RWPE2 (cell line): ENCODE results near the gene SERINC3.
"Not testable (repeated sequence)": the region's sequence is repeated elsewhere in the genome, so short reads cannot be mapped to it uniquely, and the experiment has no call there.

Experiments
- ATAC-seq: fragments of 200-7000 bp; cut with Tn5 transposase; 3 replicates; pipeline ENCODE4 v1.9.1; 2021; ENCODE audit warnings: low read depth
- DNase-seq: peaks from one replicate; pipeline ENCODE4 v3.0.0-alpha.2; 2020; ENCODE audit warnings: low spot score
- H3K27ac ChIP-seq: fragments of 450-650 bp; 2 replicates; pipeline ENCODE4 v1.5.1; 2017; ENCODE audit warnings: mild to moderate bottlenecking; ENCODE audit not compliant: poor library complexity, severe bottlenecking
- H3K27me3 ChIP-seq: fragments of 250-450 bp; sonication (Bioruptor Pico); 2 replicates; pipeline ENCODE4 v1.5.1; 2021; ENCODE audit warnings: mild to moderate bottlenecking, moderate library complexity; ENCODE audit not compliant: insufficient read depth, poor library complexity, severe bottlenecking
- H3K36me3 ChIP-seq: fragments of 250-450 bp; sonication (Bioruptor Pico); 2 replicates; pipeline ENCODE4 v1.5.1; 2020; ENCODE audit warnings: low read depth, mild to moderate bottlenecking, moderate library complexity
- H3K4me1 ChIP-seq: fragments of 250-450 bp; sonication (Bioruptor Pico); 2 replicates; pipeline ENCODE4 v1.5.1; 2021; ENCODE audit warnings: mild to moderate bottlenecking, moderate library complexity; ENCODE audit not compliant: insufficient read depth, poor library complexity, severe bottlenecking
- H3K4me3 ChIP-seq: fragments of 250-450 bp; sonication (Bioruptor Pico); 2 replicates; pipeline ENCODE4 v1.5.1; 2021; ENCODE audit warnings: mild to moderate bottlenecking, moderate library complexity; ENCODE audit not compliant: severe bottlenecking
- H3K9me3 ChIP-seq: fragments of 250-450 bp; sonication (Bioruptor Pico); 2 replicates; pipeline ENCODE4 v1.5.1; 2021; ENCODE audit warnings: mild to moderate bottlenecking, moderate library complexity; ENCODE audit not compliant: severe bottlenecking
- CTCF ChIP-seq: fragments of 450-650 bp; IDR thresholded peaks from one replicate; pipeline ENCODE4 v1.5.1; 2017; ENCODE audit warnings: mild to moderate bottlenecking, moderate library complexity; ENCODE audit not compliant: poor library complexity, severe bottlenecking

Gene SERINC3

GRCh38 chr20:44566018-44566417 is 44.1 kb upstream of the SERINC3 start:
- no peak overlapping the region for H3K4me3 ChIP-seq
- H3K4me1 ChIP-seq, result peaks cover 8% of the 10 kb centered on the region
- DNase-seq (no peak), ATAC-seq (peak; percentile 18; the same call in 1 of the 3 replicates)
- TF ChIP-seq CTCF, result no peak
- H3K9me3 ChIP-seq, result no peaks in the 10 kb centered on the region
- H3K27me3 ChIP-seq, result no peaks in the 10 kb centered on the region
- H3K36me3 ChIP-seq, result no peaks in the 10 kb centered on the region
- no peak overlapping the region for H3K27ac ChIP-seq

- ATAC-seq (no peak), DNase-seq (no peak)
- Histone ChIP-seq H3K27me3 (no peaks in the 10 kb centered on the region), H3K36me3 (no peaks in the 10 kb centered on the region), H3K4me3 (no peak overlapping the region), H3K4me1 (peaks cover 5% of the 10 kb centered on the region), H3K27ac (no peak overlapping the region), H3K9me3 (no peaks in the 10 kb centered on the region)
- no peak for TF ChIP-seq CTCF
Observed at GRCh38 chr20:44561876-44562275, 40.0 kb upstream of the SERINC3 start.

GRCh38 chr20:44560818-44561217 is 38.9 kb upstream of the SERINC3 start:
- H3K27me3 ChIP-seq, H3K36me3 ChIP-seq, DNase-seq, H3K27ac ChIP-seq, ATAC-seq, H3K9me3 ChIP-seq, H3K4me3 ChIP-seq, H3K4me1 ChIP-seq: not testable (repeated sequence)

- Histone ChIP-seq H3K36me3 (peaks cover 2% of the 10 kb centered on the region; the same call in 1 of the 2 replicates), H3K9me3 (no peaks in the 10 kb centered on the region), H3K27me3 (no peaks in the 10 kb centered on the region), H3K4me1 (no peaks in the 10 kb centered on the region), H3K27ac (no peak overlapping the region), H3K4me3 (no peak overlapping the region)
- DNase-seq (no peak), ATAC-seq (no peak)
- TF ChIP-seq CTCF, result no peak
Observed at GRCh38 chr20:44560229-44560628, 38.4 kb upstream of the SERINC3 start.

GRCh38 chr20:44559302-44559701 is 37.4 kb upstream of the SERINC3 start:
- ATAC-seq (no peak), DNase-seq (no peak)
- no peaks in the 10 kb centered on the region for H3K27me3 ChIP-seq
- H3K9me3 ChIP-seq, result no peaks in the 10 kb centered on the region
- no peak for TF ChIP-seq CTCF
- no peaks in the 10 kb centered on the region for H3K4me1 ChIP-seq
- H3K36me3 ChIP-seq, result peaks cover 5% of the 10 kb centered on the region; the same call in 1 of the 2 replicates
- H3K27ac ChIP-seq, result no peak overlapping the region
- no peak overlapping the region for H3K4me3 ChIP-seq
